Measurements from ENCODE around the gene TSTD1. TPM values are rescaled to one million over a fixed set of nuclear protein-coding genes. Genes with fewer than 3 reads are reported as not detected.

TSTD1 gene
- total RNA-seq (30.8 and 36.3 TPM in 2 replicates), polyA plus RNA-seq (101 and 102 TPM in 2 replicates)

DNA sequence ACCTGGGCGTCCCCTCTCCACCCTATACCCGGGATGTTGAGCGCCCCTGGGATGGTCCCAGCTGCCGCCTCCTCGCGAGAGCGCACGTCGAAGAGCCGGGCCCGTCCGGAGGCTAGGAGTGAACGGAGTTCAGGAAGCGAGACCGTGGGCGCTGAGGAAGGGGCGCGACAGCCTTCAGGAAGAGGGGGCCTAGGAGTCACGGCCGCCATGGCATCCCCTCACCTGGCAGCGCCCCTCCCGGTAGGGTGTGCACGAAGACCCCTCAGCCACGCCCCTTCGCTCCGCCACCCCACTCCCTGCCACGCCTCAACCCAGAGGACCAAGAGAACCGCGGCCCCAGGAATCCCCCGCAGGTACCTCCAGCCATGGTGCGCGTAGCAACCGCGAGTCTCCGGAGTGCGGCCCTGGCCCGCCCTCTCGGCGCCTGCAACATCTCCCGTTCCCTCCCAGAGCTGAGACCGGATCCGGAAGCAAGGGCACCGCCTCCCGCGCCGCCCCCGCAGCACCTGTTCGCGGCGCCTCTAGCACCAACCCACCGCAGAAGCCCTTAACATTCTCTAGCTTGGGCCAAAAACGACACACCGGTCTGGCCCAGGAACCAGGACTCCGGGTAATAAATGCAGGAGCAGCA, at the start of gene TSTD1:
Gene TSTD1 (minus strand): TSS at position 442 of the 631 bp plus-strand sequence. CDS start 75 bp downstream, at position 367.
- peaks cover 16% of the 10 kb centered on the region for H3K79me2 ChIP-seq
- TF ChIP-seq, protein P1, sequence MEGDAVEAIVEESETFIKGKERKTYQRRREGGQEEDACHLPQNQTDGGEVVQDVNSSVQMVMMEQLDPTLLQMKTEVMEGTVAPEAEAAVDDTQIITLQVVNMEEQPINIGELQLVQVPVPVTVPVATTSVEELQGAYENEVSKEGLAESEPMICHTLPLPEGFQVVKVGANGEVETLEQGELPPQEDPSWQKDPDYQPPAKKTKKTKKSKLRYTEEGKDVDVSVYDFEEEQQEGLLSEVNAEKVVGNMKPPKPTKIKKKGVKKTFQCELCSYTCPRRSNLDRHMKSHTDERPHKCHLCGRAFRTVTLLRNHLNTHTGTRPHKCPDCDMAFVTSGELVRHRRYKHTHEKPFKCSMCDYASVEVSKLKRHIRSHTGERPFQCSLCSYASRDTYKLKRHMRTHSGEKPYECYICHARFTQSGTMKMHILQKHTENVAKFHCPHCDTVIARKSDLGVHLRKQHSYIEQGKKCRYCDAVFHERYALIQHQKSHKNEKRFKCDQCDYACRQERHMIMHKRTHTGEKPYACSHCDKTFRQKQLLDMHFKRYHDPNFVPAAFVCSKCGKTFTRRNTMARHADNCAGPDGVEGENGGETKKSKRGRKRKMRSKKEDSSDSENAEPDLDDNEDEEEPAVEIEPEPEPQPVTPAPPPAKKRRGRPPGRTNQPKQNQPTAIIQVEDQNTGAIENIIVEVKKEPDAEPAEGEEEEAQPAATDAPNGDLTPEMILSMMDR (IDR thresholded peaks at IDR 0.05; ENCODE audit: poor library complexity), result no peak
- TF ChIP-seq EZH2phosphoT487 (IDR thresholded peaks at IDR 0.05; ENCODE audit: low read depth, severe bottlenecking, unreplicated experiment), result no peak
- no peak for TF ChIP-seq EZH2 (IDR thresholded peaks at IDR 0.05; ENCODE audit: borderline replicate concordance)
- no peaks in the 10 kb centered on the region for H3K9me3 ChIP-seq (ENCODE audit: low read depth)
- no peaks in the 10 kb centered on the region for H4K20me1 ChIP-seq (ENCODE audit: insufficient read depth, poor library complexity, severe bottlenecking)
- peak within 1 kb of the TSS; percentile 67 for H2AFZ ChIP-seq
- DNase-seq (ENCODE audit: low spot score), result peak; percentile 84
- H3K9me2 ChIP-seq (replicated peaks; ENCODE audit: insufficient read depth), result no peaks in the 10 kb centered on the region
- H3K36me3 ChIP-seq (replicated peaks; ENCODE audit: insufficient read depth, low read depth), result no peaks in the 10 kb centered on the region
- H3K27me3 ChIP-seq, result no peaks in the 10 kb centered on the region
- 26% methylated on average over 43 of the region's 54 CpGs for WGBS (ENCODE audit: low lambda C conversion rate, missing lambda C conversion rate)
- H3K4me3 ChIP-seq, result peak within 1 kb of the TSS; percentile 28
- H3K4me2 ChIP-seq, result peak within 1 kb of the TSS; percentile 73
- H3K4me1 ChIP-seq (ENCODE audit: insufficient read depth), result peaks cover 5% of the 10 kb centered on the region
- H3K27ac ChIP-seq, result peak within 1 kb of the TSS; percentile 67

DNA sequence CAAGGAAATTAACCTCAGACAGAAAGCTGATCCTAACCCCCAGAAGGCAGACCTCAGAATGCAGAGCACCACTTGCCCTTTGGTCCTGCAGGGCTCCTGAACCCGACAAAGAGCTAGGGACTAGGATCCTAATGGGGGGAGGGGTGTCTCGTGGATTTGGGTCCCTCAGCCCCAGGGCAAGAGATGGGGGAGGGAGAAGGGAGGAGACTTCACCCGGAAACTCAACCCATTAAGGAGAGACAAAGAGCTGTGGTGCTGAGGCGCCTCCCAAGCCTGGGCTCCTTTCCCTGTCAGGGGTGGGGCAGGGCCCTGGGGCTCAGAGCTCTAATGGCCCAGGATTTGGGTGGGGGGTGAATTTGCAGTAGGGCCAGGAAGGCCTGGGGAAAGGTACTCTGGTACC, 47.7 kb upstream of the TSTD1 start:
- no peak overlapping the region for H3K4me3 ChIP-seq
- TF ChIP-seq EZH2 (IDR thresholded peaks at IDR 0.05; ENCODE audit: borderline replicate concordance), result no peak
- TF ChIP-seq, protein P1 (IDR thresholded peaks at IDR 0.05; ENCODE audit: poor library complexity), result no peak
- no peak for TF ChIP-seq EZH2phosphoT487 (IDR thresholded peaks at IDR 0.05; ENCODE audit: low read depth, severe bottlenecking, unreplicated experiment)
- H2AFZ ChIP-seq, result no peak overlapping the region
- 54% methylated on average over 4 of the region's 4 CpGs for WGBS (ENCODE audit: low lambda C conversion rate, missing lambda C conversion rate)
- H3K9me3 ChIP-seq (ENCODE audit: low read depth), result no peaks in the 10 kb centered on the region
- peak overlapping the region; percentile 99 for H3K27ac ChIP-seq
- DNase-seq (ENCODE audit: low spot score), result no peak
- no peaks in the 10 kb centered on the region for H4K20me1 ChIP-seq (ENCODE audit: insufficient read depth, poor library complexity, severe bottlenecking)
- H3K36me3 ChIP-seq (replicated peaks; ENCODE audit: insufficient read depth, low read depth), result no peaks in the 10 kb centered on the region
- H3K27me3 ChIP-seq, result no peaks in the 10 kb centered on the region
- H3K9me2 ChIP-seq (replicated peaks; ENCODE audit: insufficient read depth), result no peaks in the 10 kb centered on the region
- H3K4me1 ChIP-seq (ENCODE audit: insufficient read depth), result peaks cover 35% of the 10 kb centered on the region
- H3K4me2 ChIP-seq, result peak overlapping the region; percentile 73
- H3K79me2 ChIP-seq, result peaks cover 13% of the 10 kb centered on the region

GRCh38 chr1:161085165-161085564, 46.4 kb upstream of the TSTD1 start:
- TF ChIP-seq EZH2phosphoT487 (IDR thresholded peaks at IDR 0.05; ENCODE audit: low read depth, severe bottlenecking, unreplicated experiment), result no peak
- TF ChIP-seq, protein P1 (IDR thresholded peaks at IDR 0.05; ENCODE audit: poor library complexity), result no peak
- no peak for TF ChIP-seq EZH2 (IDR thresholded peaks at IDR 0.05; ENCODE audit: borderline replicate concordance)
- no peaks in the 10 kb centered on the region for H3K27me3 ChIP-seq
- H3K27ac ChIP-seq, result peak overlapping the region; percentile 99
- H3K9me2 ChIP-seq (replicated peaks; ENCODE audit: insufficient read depth), result no peaks in the 10 kb centered on the region
- H3K4me1 ChIP-seq (ENCODE audit: insufficient read depth), result peaks cover 35% of the 10 kb centered on the region
- H2AFZ ChIP-seq, result no peak overlapping the region
- H3K4me3 ChIP-seq, result no peak overlapping the region
- 35% methylated on average over 2 of the region's 2 CpGs for WGBS (ENCODE audit: low lambda C conversion rate, missing lambda C conversion rate)
- no peak for DNase-seq (ENCODE audit: low spot score)
- no peaks in the 10 kb centered on the region for H3K36me3 ChIP-seq (replicated peaks; ENCODE audit: insufficient read depth, low read depth)
- peaks cover 13% of the 10 kb centered on the region for H3K79me2 ChIP-seq
- no peaks in the 10 kb centered on the region for H4K20me1 ChIP-seq (ENCODE audit: insufficient read depth, poor library complexity, severe bottlenecking)
- peak overlapping the region; percentile 73 for H3K4me2 ChIP-seq
- no peaks in the 10 kb centered on the region for H3K9me3 ChIP-seq (ENCODE audit: low read depth)

Measured in hepatocyte (in vitro differentiated cells).